Mucosa of descending colon (tissue), 3 donors: Measurements from ENCODE around the gene CSNK2A3. TPM values are rescaled to one million over a fixed set of nuclear protein-coding genes. Genes with fewer than 3 reads are reported as not detected.

Experiments used
- ATAC-seq: fragments of 200-7000 bp; cut with Tn5 transposase; one replicate; pipeline ENCODE4 v1.9.1; 2020; ENCODE audit warnings: mild to moderate bottlenecking, moderate library complexity
- DNase-seq, 3 donors: peaks; one replicate each; pipeline ENCODE4 v3.0.0-alpha.2; 2020
- H3K36me3 ChIP-seq: fragments of 200-600 bp; one replicate; pipeline ENCODE4 v1.8.0; 2021; ENCODE audit warnings: low read depth, mild to moderate bottlenecking
- H3K4me1 ChIP-seq: fragments of 200-600 bp; one replicate; pipeline ENCODE4 v1.8.0; 2021; ENCODE audit warnings: low read depth, mild to moderate bottlenecking
- H3K4me3 ChIP-seq: fragments of 200-600 bp; one replicate; pipeline ENCODE4 v1.8.0; 2021; ENCODE audit warnings: mild to moderate bottlenecking
- H3K9me3 ChIP-seq: fragments of 200-600 bp; one replicate; pipeline ENCODE4 v1.8.0; 2021; ENCODE audit warnings: mild to moderate bottlenecking
- intact Hi-C, 2 donors: fragments of 100-400 bp; cut with DNase I in 1 of 2; cut with micrococcal nuclease in 1 of 2; formaldehyde crosslinking; loops; one replicate each; pipeline versions ENCODE4 v1.11.0 to v1.11.1; 2022; cut with DNase I, micrococcal nuclease
- total RNA-seq, 3 donors: library from RNA; stranded (reverse); fragmentation: NEBNext Ultra II Directional in 2 of 3; extraction: Animal tissue kit (Norgen Biotek cat#: 25700) in 2 of 3; gene quantifications; one replicate each; pipeline versions ENCODE4 v1.2.1 to v1.2.4, GENCODE V29; 2021 to 2023
- TF ChIP-seq, protein P1 (sequence below): fragments of 200-600 bp; IDR thresholded peaks from one replicate; pipeline ENCODE4 v1.8.0; 2022; ENCODE audit warnings: antibody characterized with exemption, mild to moderate bottlenecking
- donor health status: DM: no; HTN: no; CAD: no; lungs with moderate emphysema.
- donor health status: DM: no; HTN: no; CAD: no.
- donor health status: DM: no; HTN: yes; CAD: no.

Gene CSNK2A3
- total RNA-seq, 3 donors from 2014 or later, result 0.43 to 2.1 TPM; not detected in 1

DNA sequence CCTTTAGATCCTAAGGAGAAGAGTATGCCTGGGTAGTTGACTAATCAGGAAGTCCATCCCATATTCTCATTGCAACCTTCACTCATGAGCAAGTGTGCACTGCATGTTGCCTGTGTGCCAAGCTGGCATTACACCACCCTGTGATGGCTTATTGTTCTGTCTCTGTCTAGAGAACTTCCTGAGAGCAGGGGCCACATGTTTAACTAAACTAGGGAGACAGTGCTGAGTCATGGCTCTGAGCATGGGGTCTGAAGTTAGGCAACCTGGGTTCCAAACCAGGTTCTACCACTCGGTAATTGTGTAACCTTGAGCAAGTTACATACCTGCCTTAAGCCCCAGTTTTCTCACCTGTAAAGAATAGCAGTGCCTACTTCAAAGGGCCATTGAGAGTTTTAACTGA, 39.6 kb downstream of the CSNK2A3 start:
- no peaks in the 10 kb centered on the region for H3K9me3 ChIP-seq
- no peak for DNase-seq
- no peak for ATAC-seq
- TF ChIP-seq, protein P1, sequence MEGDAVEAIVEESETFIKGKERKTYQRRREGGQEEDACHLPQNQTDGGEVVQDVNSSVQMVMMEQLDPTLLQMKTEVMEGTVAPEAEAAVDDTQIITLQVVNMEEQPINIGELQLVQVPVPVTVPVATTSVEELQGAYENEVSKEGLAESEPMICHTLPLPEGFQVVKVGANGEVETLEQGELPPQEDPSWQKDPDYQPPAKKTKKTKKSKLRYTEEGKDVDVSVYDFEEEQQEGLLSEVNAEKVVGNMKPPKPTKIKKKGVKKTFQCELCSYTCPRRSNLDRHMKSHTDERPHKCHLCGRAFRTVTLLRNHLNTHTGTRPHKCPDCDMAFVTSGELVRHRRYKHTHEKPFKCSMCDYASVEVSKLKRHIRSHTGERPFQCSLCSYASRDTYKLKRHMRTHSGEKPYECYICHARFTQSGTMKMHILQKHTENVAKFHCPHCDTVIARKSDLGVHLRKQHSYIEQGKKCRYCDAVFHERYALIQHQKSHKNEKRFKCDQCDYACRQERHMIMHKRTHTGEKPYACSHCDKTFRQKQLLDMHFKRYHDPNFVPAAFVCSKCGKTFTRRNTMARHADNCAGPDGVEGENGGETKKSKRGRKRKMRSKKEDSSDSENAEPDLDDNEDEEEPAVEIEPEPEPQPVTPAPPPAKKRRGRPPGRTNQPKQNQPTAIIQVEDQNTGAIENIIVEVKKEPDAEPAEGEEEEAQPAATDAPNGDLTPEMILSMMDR, result no peak
- H3K36me3 ChIP-seq, result no peaks in the 10 kb centered on the region
- no peaks in the 10 kb centered on the region for H3K4me1 ChIP-seq
- H3K4me3 ChIP-seq, result no peak overlapping the region
- intact Hi-C loops, result no loop called here

DNA sequence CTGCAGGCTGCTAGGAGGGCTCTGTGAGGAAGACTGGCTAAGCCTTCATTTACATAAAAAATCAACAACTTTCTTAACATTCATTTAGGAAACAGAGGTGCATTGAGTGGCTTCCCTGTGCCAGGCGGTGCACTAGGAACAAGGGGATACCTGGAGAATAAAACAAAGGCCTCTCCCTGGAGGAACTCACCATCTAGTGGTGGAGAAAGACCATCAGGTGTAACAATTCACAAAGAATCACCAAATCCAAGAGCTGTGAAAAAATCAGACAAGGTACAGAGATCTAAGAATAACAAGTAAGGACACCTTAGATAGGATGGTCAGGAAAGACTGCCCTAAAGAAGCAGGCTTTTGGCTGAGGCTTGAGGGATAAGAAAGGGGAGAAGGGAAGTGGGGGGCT, 40.3 kb downstream of the CSNK2A3 start:
- H3K9me3 ChIP-seq, result no peaks in the 10 kb centered on the region
- no peaks in the 10 kb centered on the region for H3K36me3 ChIP-seq
- no peak overlapping the region for H3K4me3 ChIP-seq
- intact Hi-C loops, result no loop called here
- DNase-seq (no peak), ATAC-seq (no peak)
- TF ChIP-seq, protein P1, result no peak
- H3K4me1 ChIP-seq, result no peaks in the 10 kb centered on the region

DNA sequence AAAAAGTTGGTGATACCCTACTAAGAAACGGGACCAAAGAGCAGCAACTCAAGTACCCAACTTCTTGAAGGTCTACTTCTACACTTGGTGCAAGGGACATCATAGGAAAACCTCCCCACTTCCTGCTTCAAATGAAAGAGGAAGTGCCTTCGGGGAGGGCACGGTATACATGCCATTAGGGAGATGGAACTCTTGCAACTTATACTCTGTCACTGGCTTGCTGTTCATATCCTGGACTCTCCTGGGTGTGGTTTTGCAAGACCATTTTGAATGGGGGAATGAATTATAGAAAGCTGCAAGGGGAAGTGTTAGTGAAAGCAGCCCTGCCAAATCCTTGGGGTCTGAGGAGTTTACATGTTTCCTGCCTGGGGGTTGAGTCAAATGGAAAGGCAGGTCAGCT, 41.9 kb downstream of the CSNK2A3 start:
- no peaks in the 10 kb centered on the region for H3K9me3 ChIP-seq
- TF ChIP-seq, protein P1, result no peak
- no peak for DNase-seq
- H3K4me1 ChIP-seq, result no peaks in the 10 kb centered on the region
- H3K36me3 ChIP-seq, result no peaks in the 10 kb centered on the region
- intact Hi-C loops, result no loop called here
- no peak for ATAC-seq
- H3K4me3 ChIP-seq, result no peak overlapping the region

- Histone ChIP-seq H3K4me1 (no peaks in the 10 kb centered on the region), H3K9me3 (no peaks in the 10 kb centered on the region), H3K4me3 (no peak overlapping the region), H3K36me3 (no peaks in the 10 kb centered on the region)
- no peak for ATAC-seq
- TF ChIP-seq, protein P1, result no peak
- intact Hi-C loops, result no loop called here
- DNase-seq, result no peak
Measured at GRCh38 chr11:11309906-11310305, 43.1 kb downstream of the CSNK2A3 start.

GRCh38 chr11:11308249-11308648, 44.8 kb downstream of the CSNK2A3 start:
- Histone ChIP-seq H3K9me3 (no peaks in the 10 kb centered on the region), H3K36me3 (no peaks in the 10 kb centered on the region), H3K4me3 (no peak overlapping the region), H3K4me1 (no peaks in the 10 kb centered on the region)
- intact Hi-C loops, result no loop called here
- TF ChIP-seq, protein P1, result no peak
- no peak for ATAC-seq
- no peak for DNase-seq

- TF ChIP-seq, protein P1, result no peak
- ATAC-seq, result no peak
- intact Hi-C loops, result no loop called here
Measured at GRCh38 chr11:11306855-11307254, 46.2 kb downstream of the CSNK2A3 start.

More at GRCh38 chr11:11306855-11307254, 46.2 kb downstream of the CSNK2A3 start:
- H3K4me3 ChIP-seq, result no peak overlapping the region
- H3K9me3 ChIP-seq, result no peaks in the 10 kb centered on the region
- H3K36me3 ChIP-seq, result no peaks in the 10 kb centered on the region
- H3K4me1 ChIP-seq, result no peaks in the 10 kb centered on the region
- DNase-seq, result no peak
